HG02571 (cell line): ENCODE data around the gene IMMP2L.
"Not testable (repeated sequence)": the region's sequence is repeated elsewhere in the genome, so short reads cannot be mapped to it uniquely, and the experiment has no call there.

Experiments used
- ATAC-seq: cut with Tn5 transposase; IDR thresholded peaks from one replicate; pipeline ENCODE4 v1.9.1; 2021; ENCODE audit warnings: mild to moderate bottlenecking, moderate library complexity; ENCODE audit not compliant: unreplicated experiment

IMMP2L gene

DNA sequence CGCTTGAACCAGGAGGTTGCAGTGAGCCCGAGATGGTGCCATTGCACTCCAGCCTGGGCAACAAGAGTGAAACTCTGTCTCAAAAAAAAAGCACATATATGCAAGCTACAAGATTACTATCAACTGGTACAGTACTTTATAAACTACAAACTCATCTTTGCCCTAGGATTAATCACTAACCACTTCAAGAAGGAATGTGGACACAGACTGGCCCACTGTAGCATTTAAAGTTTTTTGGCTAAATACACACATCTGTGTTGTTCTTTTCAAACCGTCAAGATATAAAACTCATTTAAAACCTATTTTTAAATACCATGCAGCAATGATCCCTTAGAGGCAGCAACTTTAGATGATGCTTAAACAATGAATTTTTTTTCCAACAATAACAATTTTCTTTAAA lies 205.4 kb downstream of the IMMP2L start:
- ATAC-seq = no peak

GRCh38 chr7:111352319-111352718 lies 210.0 kb downstream of the IMMP2L start:
- ATAC-seq = no peak

GRCh38 chr7:111346219-111346618 lies 216.1 kb downstream of the IMMP2L start:
- ATAC-seq = no peak

- ATAC-seq = no peak
These were observed 219.3 kb downstream of the IMMP2L start for GRCh38 chr7:111343017-111343416.

- ATAC-seq = no peak
These were observed 223.3 kb downstream of the IMMP2L start for GRCh38 chr7:111339006-111339405.

DNA sequence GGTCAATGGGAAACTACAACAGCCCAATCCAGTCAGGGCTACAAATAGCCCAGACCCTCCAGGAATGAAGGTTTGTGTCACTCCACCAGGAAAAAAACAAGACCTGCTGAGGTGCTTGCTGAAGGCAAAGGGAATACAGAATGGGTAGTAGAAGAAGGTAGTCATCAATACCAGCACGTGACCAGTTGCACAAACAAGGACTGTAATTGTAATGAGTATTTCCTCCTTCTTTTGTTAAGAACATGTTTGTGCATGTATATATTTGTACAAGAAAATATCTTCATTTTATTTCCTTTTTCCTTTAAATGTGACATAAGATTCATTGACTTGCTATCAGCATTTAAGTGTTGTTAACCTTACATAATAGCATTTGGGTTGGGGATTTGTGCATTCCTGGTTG lies 229.3 kb downstream of the IMMP2L start:
- no peak for ATAC-seq

DNA sequence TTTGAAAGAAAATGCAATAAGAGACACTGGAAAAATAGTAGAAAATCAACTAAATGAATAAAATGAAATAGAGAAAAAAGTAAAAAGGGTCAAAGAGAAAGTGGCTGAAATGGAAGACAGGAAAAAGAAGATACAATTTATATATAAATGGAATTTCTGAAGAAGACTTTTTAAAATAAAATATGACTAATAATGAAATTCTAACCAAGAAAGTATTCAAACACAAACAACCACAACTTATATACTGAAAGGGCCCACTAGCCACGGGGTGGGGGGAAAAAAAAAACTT lies 232.1 kb downstream of the IMMP2L start:
- ATAC-seq = no peak

- ATAC-seq = no peak
These were observed 232.7 kb downstream of the IMMP2L start for GRCh38 chr7:111329367-111330234.

DNA sequence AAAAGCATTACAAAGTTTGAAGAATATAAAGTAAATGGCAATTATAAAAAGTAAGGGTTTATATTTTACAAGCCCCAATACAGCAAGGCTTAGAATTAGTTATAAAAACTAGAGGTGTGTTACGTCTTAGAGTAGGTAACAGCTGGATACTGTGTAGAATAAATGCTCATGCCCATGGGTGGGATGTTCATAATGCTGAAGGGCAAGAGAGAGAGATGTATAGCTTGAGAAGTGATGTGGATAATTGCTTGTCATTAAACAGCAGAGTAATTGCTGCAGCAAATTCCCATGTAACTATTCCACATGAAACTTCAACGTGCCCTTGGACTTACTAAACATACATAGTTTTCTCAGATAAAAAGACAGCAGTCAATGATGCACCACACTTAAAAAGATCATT lies 233.8 kb downstream of the IMMP2L start:
- ATAC-seq = no peak

DNA sequence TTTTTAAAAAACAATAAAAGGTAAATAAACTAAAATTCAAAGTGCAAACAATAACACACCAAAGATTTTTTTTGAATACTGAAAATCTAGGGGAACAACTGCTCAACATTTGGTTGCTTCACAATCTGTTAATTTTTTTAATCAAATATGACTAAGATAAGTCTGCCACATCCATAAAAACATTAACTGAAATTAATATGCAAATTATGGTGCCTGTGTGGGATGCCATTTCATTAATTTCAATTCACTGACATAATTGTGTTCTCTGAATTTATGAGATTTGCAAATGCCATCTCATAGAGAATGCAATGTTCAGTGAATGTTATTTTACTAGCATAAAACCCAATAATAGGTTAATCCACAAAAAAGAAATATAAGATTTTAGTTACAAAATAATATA lies 237.5 kb downstream of the IMMP2L start:
- no peak for ATAC-seq

DNA sequence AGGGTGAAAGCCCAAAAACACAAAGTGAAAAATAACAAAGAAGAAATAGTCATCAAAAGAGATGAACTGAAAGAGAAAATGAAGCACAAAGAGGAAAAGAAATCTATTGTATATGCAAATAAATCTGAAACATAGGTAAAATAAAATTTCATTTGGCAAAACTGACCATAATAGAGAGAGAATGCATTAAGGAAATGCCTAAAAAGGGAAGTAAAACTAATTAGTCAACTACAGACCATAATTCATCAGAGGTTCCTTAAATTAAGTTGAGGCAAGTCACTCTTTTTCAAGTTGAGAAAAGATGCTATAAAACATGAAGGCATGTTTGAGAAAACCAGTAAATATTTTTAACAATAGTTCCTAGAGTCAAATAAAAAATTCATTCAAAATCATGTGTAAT lies 238.1 kb downstream of the IMMP2L start:
- peak; percentile 58 for ATAC-seq

- not testable (repeated sequence) for ATAC-seq
These were observed 238.6 kb downstream of the IMMP2L start for GRCh38 chr7:111323670-111324069.

GRCh38 chr7:111320133-111320532 lies 242.2 kb downstream of the IMMP2L start:
- ATAC-seq = no peak

DNA sequence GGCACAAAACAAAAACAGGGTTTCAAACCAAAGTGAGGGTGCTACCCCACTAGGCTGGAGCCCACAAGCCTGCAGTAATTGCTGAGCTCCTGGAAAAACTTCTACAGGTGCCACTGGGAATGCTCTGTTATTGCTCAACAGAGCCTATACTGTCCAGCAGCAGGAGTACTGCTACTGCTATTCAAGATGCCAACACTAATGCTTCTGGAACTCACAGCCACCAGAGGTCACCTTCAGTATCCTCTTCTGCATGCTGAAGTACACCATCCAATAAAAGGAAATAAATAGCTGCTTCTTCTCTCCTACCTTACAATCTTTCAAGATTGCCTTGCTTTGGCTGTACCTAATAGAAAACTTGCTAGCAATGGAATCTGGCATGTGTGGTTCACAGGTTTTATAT lies 249.3 kb downstream of the IMMP2L start:
- no peak for ATAC-seq

DNA sequence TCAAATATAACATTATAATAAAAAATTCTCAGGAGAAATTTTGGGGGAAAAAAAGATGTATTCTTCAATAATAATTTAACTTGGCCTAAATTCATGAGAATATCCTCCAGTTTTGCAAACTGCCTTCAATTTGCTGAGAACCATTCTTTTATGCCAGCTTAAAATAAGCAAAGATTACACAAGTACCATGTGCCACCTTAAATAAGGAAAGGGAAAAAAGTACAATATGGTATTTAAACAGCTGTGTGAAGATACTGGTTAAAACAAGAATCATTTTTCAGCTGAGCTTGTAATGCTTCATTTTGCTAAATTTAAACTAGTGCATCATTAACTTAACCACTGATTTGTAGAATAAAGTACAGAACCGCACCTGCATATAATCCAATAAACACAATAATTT lies 253.6 kb downstream of the IMMP2L start:
- ATAC-seq = no peak

GRCh38 chr7:111301891-111302290 lies 260.4 kb downstream of the IMMP2L start:
- ATAC-seq = no peak

DNA sequence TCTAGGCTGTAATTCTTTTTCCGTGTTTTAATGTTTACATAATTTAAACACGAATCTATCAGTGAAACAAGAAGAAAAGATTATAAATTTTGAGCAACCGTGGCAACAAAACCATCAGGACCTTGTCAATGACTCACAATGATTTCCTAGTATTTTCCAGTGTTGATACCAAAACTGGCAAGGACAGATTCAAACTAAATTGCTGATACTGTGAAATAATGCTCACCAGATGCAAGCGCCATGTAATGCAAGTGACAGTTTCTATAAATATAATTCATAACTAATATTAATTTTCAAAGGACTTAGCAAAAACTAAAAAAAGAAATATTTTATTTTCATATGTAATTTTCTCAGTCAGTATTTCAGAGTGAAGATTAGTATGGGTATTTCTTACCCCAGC lies 267.8 kb downstream of the IMMP2L start:
- ATAC-seq = no peak

DNA sequence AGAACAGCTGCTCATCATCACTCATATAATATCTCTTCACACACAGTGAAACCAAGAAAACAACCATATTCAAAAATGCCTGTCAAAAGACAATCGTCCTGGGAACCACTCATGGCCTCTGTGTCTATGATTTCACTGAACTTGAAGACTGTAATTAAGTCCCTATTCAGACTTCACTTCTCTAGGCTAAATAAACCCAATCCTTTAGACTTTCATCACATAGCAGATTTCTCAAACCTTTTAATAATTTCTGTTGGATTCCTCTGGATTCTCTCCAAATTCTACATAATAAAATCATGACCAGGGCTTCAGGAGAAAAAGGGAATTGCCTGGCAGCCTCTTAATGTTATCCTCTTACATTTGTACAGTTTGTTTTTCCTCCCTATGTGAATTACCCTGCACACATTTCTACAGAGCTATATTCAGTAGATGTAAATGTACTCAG lies 270.2 kb downstream of the IMMP2L start:
- no peak for ATAC-seq

DNA sequence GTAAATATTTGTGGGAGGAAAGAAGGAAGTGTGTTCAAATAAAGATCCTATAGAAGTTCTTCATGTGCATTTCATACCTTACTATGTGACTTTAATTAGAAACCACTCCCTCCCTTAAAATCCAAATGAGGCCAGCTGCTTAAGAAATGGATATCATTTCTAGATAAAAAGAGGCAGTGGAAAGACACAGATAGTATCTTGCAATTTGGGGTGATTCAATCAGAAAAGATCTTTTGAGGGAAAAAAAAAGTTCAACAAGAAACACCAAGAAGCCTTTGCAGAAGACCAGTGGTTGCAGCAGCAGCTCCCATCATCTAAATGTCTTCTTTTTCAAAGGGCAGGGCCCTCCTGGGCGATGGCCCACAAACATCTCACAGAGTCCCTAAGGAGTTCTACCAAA lies 271.3 kb downstream of the IMMP2L start:
- no peak for ATAC-seq

DNA sequence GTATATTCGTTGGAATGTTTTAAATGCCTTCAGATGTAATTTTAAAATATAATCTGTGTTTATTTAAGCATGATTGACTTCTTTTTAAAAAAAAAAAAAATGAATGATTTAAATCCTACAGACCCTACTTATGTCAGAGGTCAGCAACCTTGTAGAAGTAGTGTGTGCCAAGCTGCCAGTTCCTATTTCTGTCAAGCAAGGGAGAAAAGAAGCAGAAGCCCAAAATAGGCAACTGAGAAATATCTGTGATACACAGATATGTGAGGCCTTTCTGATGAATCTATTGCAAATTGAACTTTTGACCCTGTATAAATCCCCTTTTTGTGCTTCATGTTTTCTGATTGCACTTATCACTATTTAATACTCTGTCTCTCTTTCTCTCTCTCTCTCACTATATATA lies 271.9 kb downstream of the IMMP2L start:
- ATAC-seq = no peak

DNA sequence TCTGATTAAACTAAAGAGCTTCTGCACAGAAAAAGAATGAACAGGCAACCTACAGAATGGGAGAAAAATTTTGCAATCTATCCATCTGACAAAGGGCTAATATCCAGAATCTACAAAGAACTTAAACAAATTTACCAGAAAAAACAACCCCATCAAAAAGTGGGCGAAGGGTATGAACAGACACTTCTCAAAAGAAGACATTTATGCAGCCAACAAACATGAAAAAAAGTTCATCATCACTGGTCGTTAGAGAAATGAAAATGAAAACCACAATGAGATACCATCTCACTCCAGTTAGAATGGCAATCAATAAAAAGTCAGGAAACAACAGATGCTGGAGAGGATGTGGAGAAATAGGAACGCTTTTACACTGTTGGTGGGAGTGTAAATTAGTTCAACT lies 273.9 kb downstream of the IMMP2L start:
- not testable (repeated sequence) for ATAC-seq

DNA sequence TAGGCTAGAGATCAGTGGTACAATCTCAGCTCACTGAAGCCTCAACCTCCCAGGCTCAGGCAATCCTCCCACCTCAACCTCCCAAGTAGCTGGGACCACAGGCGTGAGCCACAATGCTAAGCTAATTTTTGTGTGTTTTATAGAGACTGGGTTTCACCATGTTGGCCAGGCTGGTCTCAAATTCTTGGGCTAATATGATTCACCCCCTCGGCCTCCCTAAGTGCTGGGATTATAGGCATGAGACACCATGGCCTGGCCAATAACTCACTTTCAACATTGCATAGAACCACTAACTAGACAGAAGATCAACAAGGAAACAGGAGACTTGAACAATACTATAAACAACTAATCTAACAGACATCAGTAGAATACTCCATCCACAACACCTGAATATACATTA lies 279.7 kb downstream of the IMMP2L start:
- no peak for ATAC-seq

- ATAC-seq = no peak
These were observed 287.4 kb downstream of the IMMP2L start for GRCh38 chr7:111274857-111275256.
